Hepatocyte (in vitro differentiated cells): ENCODE results near the gene DEXI. TPM values are rescaled to one million over a fixed set of nuclear protein-coding genes. Genes with fewer than 3 reads are reported as not detected.
"Not testable (repeated sequence)": the region's sequence is repeated elsewhere in the genome, so short reads cannot be mapped to it uniquely, and the experiment has no call there.

ENCODE experiments used
- DNase-seq: peaks from one replicate; pipeline ENCODE4 v3.0.0-alpha.2; 2016; ENCODE audit warnings: low spot score
- H2AFZ ChIP-seq: fragments of 200-600 bp; sonication (generic); 2 replicates; pipeline ENCODE4 v1.6.0; 2016; ENCODE audit warnings: antibody characterized with exemption, mild to moderate bottlenecking
- H3K27ac ChIP-seq: fragments of 200-600 bp; sonication (generic); 2 replicates; pipeline ENCODE4 v1.5.1; 2016; ENCODE audit warnings: mild to moderate bottlenecking
- H3K27me3 ChIP-seq: fragments of 200-600 bp; sonication (generic); 2 replicates; pipeline ENCODE4 v1.6.1; 2016
- H3K36me3 ChIP-seq: fragments of 200-600 bp; sonication (generic); replicated peaks from 2 replicates; pipeline ENCODE4 v1.5.1; 2016; ENCODE audit warnings: low read depth; ENCODE audit not compliant: insufficient read depth
- H3K4me1 ChIP-seq: fragments of 200-600 bp; sonication (generic); 2 replicates; pipeline ENCODE4 v1.5.1; 2016; ENCODE audit warnings: mild to moderate bottlenecking, moderate library complexity; ENCODE audit not compliant: insufficient read depth
- H3K4me2 ChIP-seq: fragments of 200-600 bp; sonication (generic); 2 replicates; pipeline ENCODE4 v1.6.0; 2016
- H3K4me3 ChIP-seq: fragments of 200-600 bp; sonication (generic); 2 replicates; pipeline ENCODE4 v1.5.1; 2016; ENCODE audit warnings: mild to moderate bottlenecking
- H3K79me2 ChIP-seq: fragments of 200-600 bp; sonication (generic); 2 replicates; pipeline ENCODE4 v1.6.0; 2017; ENCODE audit warnings: mild to moderate bottlenecking
- H3K9me2 ChIP-seq: fragments of 200-600 bp; sonication (generic); replicated peaks from 2 replicates; pipeline ENCODE4 v1.6.0; 2017; ENCODE audit warnings: mild to moderate bottlenecking; ENCODE audit not compliant: insufficient read depth
- H3K9me3 ChIP-seq: fragments of 200-600 bp; sonication (generic); 2 replicates; pipeline ENCODE4 v1.5.1; 2016; ENCODE audit warnings: low read depth, mild to moderate bottlenecking
- H4K20me1 ChIP-seq: fragments of 200-600 bp; sonication (generic); 2 replicates; pipeline ENCODE4 v1.6.0; 2016; ENCODE audit warnings: mild to moderate bottlenecking; ENCODE audit not compliant: insufficient read depth, poor library complexity, severe bottlenecking
- CTCF ChIP-seq: fragments of 200-600 bp; sonication (generic); IDR thresholded peaks from 2 replicates; pipeline ENCODE4 v1.5.1; 2016; ENCODE audit warnings: antibody characterized with exemption, mild to moderate bottlenecking; ENCODE audit not compliant: poor library complexity
- EZH2 ChIP-seq: fragments of 200-600 bp; sonication (generic); IDR thresholded peaks from 2 replicates; pipeline ENCODE4 v1.6.1; 2016; ENCODE audit warnings: antibody characterized with exemption, mild to moderate bottlenecking, borderline replicate concordance
- EZH2phosphoT487 ChIP-seq: fragments of 200-600 bp; sonication (generic); IDR thresholded peaks from one replicate; pipeline ENCODE4 v1.6.1; 2018; ENCODE audit warnings: antibody characterized with exemption, mild to moderate bottlenecking, low read depth, moderate library complexity; ENCODE audit not compliant: unreplicated experiment, severe bottlenecking
- WGBS: methylation state at CpG from one replicate; pipeline ENCODE4 v1.1.6; 2016; ENCODE audit warnings: low lambda C conversion rate; ENCODE audit errors: missing lambda C conversion rate; 5-methylcytosine and 5-hydroxymethylcytosine counted together
- polyA plus RNA-seq: library from polyadenylated mRNA; unstranded; fragments of >200 nt; fragmentation: Nextera tagmentation; extraction: Ambion mirVana; gene quantifications from 2 replicates; pipeline ENCODE4 v1.2.1, GENCODE V29; 2016
- total RNA-seq: library from RNA; depleted of rRNA; stranded (reverse); fragments of >200 nt; gene quantifications from 2 replicates; pipeline ENCODE4 v1.2.3, GENCODE V29; 2014

The DEXI gene
- total and polyA plus RNA-seq, 2 experiments from 2014 or later, result 51.6 to 82.4 TPM

- Histone ChIP-seq H3K4me2 (no peak overlapping the region), H3K4me3 (no peak overlapping the region), H3K4me1 (no peaks in the 10 kb centered on the region), H3K9me2 (no peaks in the 10 kb centered on the region), H3K9me3 (no peaks in the 10 kb centered on the region), H3K36me3 (no peaks in the 10 kb centered on the region), H4K20me1 (peaks cover 33% of the 10 kb centered on the region), H3K27me3 (no peaks in the 10 kb centered on the region), H3K79me2 (peaks cover 24% of the 10 kb centered on the region), H2AFZ (no peak overlapping the region), H3K27ac (no peak overlapping the region)
- 96% methylated on average over 15 of the region's 15 CpGs for WGBS
- DNase-seq, result no peak
- TF ChIP-seq EZH2phosphoT487 (no peak), EZH2 (no peak), CTCF (no peak)
These were observed 12.2 kb downstream of the DEXI start for GRCh38 chr16:10929853-10930754.

- not testable (repeated sequence) for H3K27ac ChIP-seq, H3K4me1 ChIP-seq, DNase-seq, H2AFZ ChIP-seq, H3K9me2 ChIP-seq, H3K4me2 ChIP-seq, H3K27me3 ChIP-seq, H3K4me3 ChIP-seq, H3K9me3 ChIP-seq, H3K36me3 ChIP-seq
- peaks cover 14% of the 10 kb centered on the region for H3K79me2 ChIP-seq
- WGBS, result 90% methylated on average over 12 of the region's 12 CpGs
- H4K20me1 ChIP-seq, result peaks cover 24% of the 10 kb centered on the region
These were observed 13.2 kb downstream of the DEXI start for GRCh38 chr16:10929097-10929496.

GRCh38 chr16:10927497-10928112 is 14.7 kb downstream of the DEXI start:
- 98% methylated on average over 11 of the region's 11 CpGs for WGBS
- Histone ChIP-seq H3K4me2 (no peak overlapping the region), H2AFZ (no peak overlapping the region), H3K27ac (no peak overlapping the region), H3K36me3 (no peaks in the 10 kb centered on the region), H3K27me3 (no peaks in the 10 kb centered on the region), H3K79me2 (peaks cover 5% of the 10 kb centered on the region), H3K4me1 (no peaks in the 10 kb centered on the region), H4K20me1 (peaks cover 11% of the 10 kb centered on the region), H3K9me3 (no peaks in the 10 kb centered on the region), H3K9me2 (no peaks in the 10 kb centered on the region), H3K4me3 (no peak overlapping the region)
- no peak for TF ChIP-seq EZH2phosphoT487
- TF ChIP-seq EZH2, result no peak
- TF ChIP-seq CTCF, result no peak
- no peak for DNase-seq

- Histone ChIP-seq H3K9me3 (no peaks in the 10 kb centered on the region), H3K4me1 (no peaks in the 10 kb centered on the region), H3K27ac (no peak overlapping the region), H2AFZ (no peak overlapping the region), H3K4me2 (no peak overlapping the region), H4K20me1 (peaks cover 6% of the 10 kb centered on the region), H3K79me2 (peaks cover 4% of the 10 kb centered on the region), H3K9me2 (no peaks in the 10 kb centered on the region), H3K27me3 (no peaks in the 10 kb centered on the region), H3K36me3 (no peaks in the 10 kb centered on the region), H3K4me3 (no peak overlapping the region)
- no peak for DNase-seq
- TF ChIP-seq EZH2phosphoT487 (no peak), CTCF (no peak), EZH2 (no peak)
- WGBS, result 95% methylated on average over 5 of the region's 5 CpGs
These were observed 15.4 kb downstream of the DEXI start for GRCh38 chr16:10926867-10927266.
